ENCODE results near the gene ERC2. TPM values are rescaled to one million over a fixed set of nuclear protein-coding genes. Genes with fewer than 3 reads are reported as not detected.

The ERC2 gene
- total and polyA plus RNA-seq, 2 of the 8 experiments (the other 6 are each of a cell fraction or from before 2014, with no cell fraction given): 16.4 to 22.8 TPM

DNA sequence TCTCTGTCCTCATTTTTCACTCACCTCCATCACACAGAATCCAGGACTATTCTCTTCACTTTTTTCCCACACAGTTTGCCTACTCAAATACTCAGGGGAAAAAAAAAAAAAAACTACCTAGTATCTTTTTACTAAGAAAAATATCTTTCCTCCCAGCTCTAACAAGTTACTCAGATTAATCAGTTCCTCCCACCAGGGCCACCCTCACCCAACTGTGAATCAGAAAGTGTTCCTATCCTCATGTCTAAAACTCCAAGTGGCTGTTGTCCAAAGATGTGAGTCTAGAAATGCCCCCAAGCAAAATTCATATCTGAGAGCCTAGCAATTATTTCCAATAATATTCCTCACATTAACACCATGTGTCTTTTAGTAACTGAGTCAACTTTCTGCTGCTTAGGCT, 268.0 kb downstream of the ERC2 start:
- Histone ChIP-seq H2BK120ac (replicated peaks; ENCODE audit: low read depth, low read length) (no peak overlapping the region), H3K27me3 (replicated peaks in 1 of 4; ENCODE audit: control insufficient read depth in 3 of 4, extremely low read depth in 1 of 4, insufficient read depth in 3 of 4, low read length in 3 of 4) (no peaks in the 10 kb centered on the region), H3K56ac (replicated peaks; ENCODE audit: insufficient read length, low read depth, low read length) (no peak overlapping the region), H4K20me1 (replicated peaks in 1 of 2; ENCODE audit: control insufficient read depth in 1 of 2, insufficient read depth in 2 of 2, low read length in 2 of 2) (no peaks in the 10 kb centered on the region), H3K79me2 (ENCODE audit: control insufficient read depth in 1 of 2, insufficient read depth in 2 of 2, low read length in 2 of 2) (no peaks in the 10 kb centered on the region), H2BK15ac (ENCODE audit: low read length) (no peak overlapping the region), H3K4me2 (ENCODE audit: insufficient read depth in 1 of 2, low read depth in 2 of 2, low read length in 2 of 2) (no peak overlapping the region), H2BK20ac (ENCODE audit: low read length) (no peak overlapping the region), H2AK5ac (ENCODE audit: low read depth, low read length) (no peak overlapping the region), H3K23me2 (ENCODE audit: low read depth, low read length) (no peaks in the 10 kb centered on the region; the same call in 1 of the 2 replicates), H4K91ac (replicated peaks; ENCODE audit: insufficient read length, low read length) (no peak overlapping the region), H3K4me3 (ENCODE audit: extremely low read depth in 1 of 4, insufficient read depth in 2 of 4, low read depth in 3 of 4, low read length in 4 of 4) (no peak overlapping the region), H3K9me3 (ENCODE audit: insufficient read depth in 2 of 2, low read depth in 1 of 2, low read length in 1 of 2) (no peaks in the 10 kb centered on the region), H3K23ac (ENCODE audit: insufficient read length) (no peak overlapping the region), H3K9ac (replicated peaks in 1 of 4; ENCODE audit: extremely low read depth in 1 of 4, low read depth in 3 of 4, low read length in 3 of 4) (no peak overlapping the region), H2BK12ac (ENCODE audit: low read depth, low read length) (no peak overlapping the region), H2BK5ac (ENCODE audit: low read depth, low read length) (no peak overlapping the region), H3K14ac (ENCODE audit: insufficient read length) (no peak overlapping the region), H3K79me1 (ENCODE audit: low read depth, low read length) (no peaks in the 10 kb centered on the region), H2AFZ (ENCODE audit: low read length) (no peak overlapping the region), H4K5ac (ENCODE audit: insufficient read length, low read depth, low read length) (no peak overlapping the region), H3K4ac (replicated peaks; ENCODE audit: insufficient read length, low read depth, low read length) (no peak overlapping the region), H4K8ac (ENCODE audit: extremely low read depth, insufficient read depth, low read length) (no peak overlapping the region), H3K4me1 (replicated peaks in 1 of 4; ENCODE audit: control insufficient read depth in 3 of 4, insufficient read depth in 4 of 4, low read length in 3 of 4) (peaks cover 0 to 9% (median 5%) of the 10 kb centered on the region in 4 experiments; a peak in 5 of 7 replicates), H3K36me3 (ENCODE audit: control insufficient read depth in 2 of 4, insufficient read depth in 4 of 4, low read length in 3 of 4) (no peaks in the 10 kb centered on the region), H3K18ac (ENCODE audit: extremely low read depth, low read length) (no peak overlapping the region), H3K27ac (ENCODE audit: low read depth, low read length) (no peak overlapping the region)
- POLR2A ChIA-PET (ENCODE audit: partially characterized antibody): no interaction called here
- TF ChIP-seq SP4 (IDR thresholded peaks at IDR 0.05; ENCODE audit: low read length) (no peak), BACH1 (IDR thresholded peaks at IDR 0.05; ENCODE audit: low read length) (no peak), GTF2F1 (IDR thresholded peaks at IDR 0.05; ENCODE audit: borderline replicate concordance, low read depth, low read length) (no peak), SRF (IDR thresholded peaks at IDR 0.05; ENCODE audit: low read depth, low read length) (no peak), KDM5A (IDR thresholded peaks at IDR 0.05; ENCODE audit: low read length) (no peak), KDM1A (IDR thresholded peaks at IDR 0.05; ENCODE audit: borderline replicate concordance, low read length) (no peak), CHD2 (IDR thresholded peaks at IDR 0.05; ENCODE audit: low read length) (no peak), TAF1 (IDR thresholded peaks at IDR 0.05; ENCODE audit: low read depth, low read length) (no peak)
- TF ChIP-seq, protein P1, sequence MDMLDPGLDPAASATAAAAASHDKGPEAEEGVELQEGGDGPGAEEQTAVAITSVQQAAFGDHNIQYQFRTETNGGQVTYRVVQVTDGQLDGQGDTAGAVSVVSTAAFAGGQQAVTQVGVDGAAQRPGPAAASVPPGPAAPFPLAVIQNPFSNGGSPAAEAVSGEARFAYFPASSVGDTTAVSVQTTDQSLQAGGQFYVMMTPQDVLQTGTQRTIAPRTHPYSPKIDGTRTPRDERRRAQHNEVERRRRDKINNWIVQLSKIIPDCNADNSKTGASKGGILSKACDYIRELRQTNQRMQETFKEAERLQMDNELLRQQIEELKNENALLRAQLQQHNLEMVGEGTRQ (IDR thresholded peaks at IDR 0.05; ENCODE audit: low read length): no peak
- FAIRE-seq (no peak), DNase-seq (ENCODE audit: low read depth in 1 of 2, low spot score in 2 of 2) (no peak)
- CTCF ChIA-PET (ENCODE audit: partially characterized antibody): no interaction called here

All from H1 (cell line).